WTC11 (cell line): Measurements from ENCODE around the gene CCNA1. TPM values are rescaled to one million over a fixed set of nuclear protein-coding genes. Genes with fewer than 3 reads are reported as not detected.

Experiments used
- ATAC-seq: fragments of 200-7000 bp; cut with Tn5 transposase; 2 replicates; pipeline ENCODE4 v1.10.0; 2021; ENCODE audit warnings: mild to moderate bottlenecking, moderate library complexity
- CTCF ChIA-PET: fragments of 300-600 bp; sonication (Branson Sonifier 250); formaldehyde crosslinking; loops from one replicate; lab custom pipeline; 2021; ENCODE audit warnings: antibody characterized with exemption; lab: Charles Lee
- POLR2A ChIA-PET: fragments of 350-600 bp; sonication (Branson Sonifier 250); formaldehyde crosslinking; loops from one replicate; lab custom pipeline; 2021; ENCODE audit warnings: antibody characterized with exemption; lab: Charles Lee
- DNase-seq: peaks from one replicate; pipeline ENCODE4 v3.0.0; 2021; ENCODE audit warnings: low spot score
- H3K27ac Mint-ChIP-seq: 2 replicates; pipeline ENCODE4 v1.8.0; 2021; ENCODE audit warnings: mixed read lengths
- H3K27me3 Mint-ChIP-seq: 2 replicates; pipeline ENCODE4 v1.8.0; 2021; ENCODE audit warnings: low read depth, mild to moderate bottlenecking, moderate library complexity, mixed read lengths
- H3K36me3 Mint-ChIP-seq: 2 replicates; pipeline ENCODE4 v1.8.0; 2021; ENCODE audit warnings: mixed read lengths
- H3K4me1 Mint-ChIP-seq: 2 replicates; pipeline ENCODE4 v1.8.0; 2022; ENCODE audit warnings: mixed read lengths
- H3K4me3 Mint-ChIP-seq: 2 replicates; pipeline ENCODE4 v1.8.0; 2021; ENCODE audit warnings: mild to moderate bottlenecking, moderate library complexity, mixed read lengths
- H3K9me3 Mint-ChIP-seq: 2 replicates; pipeline ENCODE4 v1.8.0; 2021; ENCODE audit warnings: mixed read lengths
- ATF1 ChIP-seq: sonication (generic); formaldehyde crosslinking; IDR thresholded peaks from 2 replicates; pipeline ENCODE4 v1.8.1; 2023; ENCODE audit warnings: mild to moderate bottlenecking, moderate library complexity, missing genetic modification reagents
- CBFB ChIP-seq: sonication (generic); formaldehyde crosslinking; IDR thresholded peaks from 2 replicates; pipeline ENCODE4 v1.8.1; 2022; ENCODE audit warnings: mild to moderate bottlenecking, low read depth, missing genetic modification reagents
- ELF4 ChIP-seq: sonication (generic); formaldehyde crosslinking; IDR thresholded peaks from 2 replicates; pipeline ENCODE4 v1.8.1; 2022; ENCODE audit warnings: low read depth, mild to moderate bottlenecking, moderate library complexity, missing genetic modification reagents
- GABPB1 ChIP-seq: sonication (generic); formaldehyde crosslinking; IDR thresholded peaks from 2 replicates; pipeline ENCODE4 v1.8.1; 2023; ENCODE audit warnings: mild to moderate bottlenecking, missing genetic modification reagents
- GRHL2 ChIP-seq: fragments of 250-450 bp; sonication (Bioruptor Pico); IDR thresholded peaks from 2 replicates; pipeline ENCODE4 v1.8.0; 2022; ENCODE audit warnings: mild to moderate bottlenecking, moderate library complexity; ENCODE audit not compliant: insufficient replicate concordance, severe bottlenecking
- HMGXB4 ChIP-seq: sonication (generic); formaldehyde crosslinking; IDR thresholded peaks from 2 replicates; pipeline ENCODE4 v1.8.1; 2023; ENCODE audit warnings: mild to moderate bottlenecking, moderate library complexity, missing genetic modification reagents
- KAT7 ChIP-seq: sonication (generic); formaldehyde crosslinking; IDR thresholded peaks from 2 replicates; pipeline ENCODE4 v1.8.1; 2023; ENCODE audit warnings: missing genetic modification reagents, mild to moderate bottlenecking, borderline replicate concordance
- MAX ChIP-seq: sonication (generic); formaldehyde crosslinking; IDR thresholded peaks from 2 replicates; pipeline ENCODE4 v1.8.0; 2022; ENCODE audit warnings: mild to moderate bottlenecking, missing genetic modification reagents
- NFATC4 ChIP-seq: fragments of 250-450 bp; sonication (Bioruptor Pico); IDR thresholded peaks from 2 replicates; pipeline ENCODE4 v1.9.0; 2021; ENCODE audit warnings: mild to moderate bottlenecking
- NFYB ChIP-seq: sonication (generic); formaldehyde crosslinking; conservative IDR thresholded peaks from 2 replicates; pipeline ENCODE4 v1.8.0; 2022; ENCODE audit warnings: low read depth, missing genetic modification reagents
- NR2C2 ChIP-seq: sonication (generic); formaldehyde crosslinking; IDR thresholded peaks from 2 replicates; pipeline ENCODE4 v1.8.0; 2022; ENCODE audit warnings: mild to moderate bottlenecking, missing genetic modification reagents
- NR3C1 ChIP-seq: sonication (generic); formaldehyde crosslinking; conservative IDR thresholded peaks from 2 replicates; pipeline ENCODE4 v1.8.1; 2023; ENCODE audit warnings: low read depth, mild to moderate bottlenecking, missing genetic modification reagents
- PRDM15 ChIP-seq: sonication (generic); formaldehyde crosslinking; IDR thresholded peaks from 2 replicates; pipeline ENCODE4 v1.8.0; 2022; ENCODE audit warnings: missing genetic modification reagents
- TCF7 ChIP-seq: sonication (generic); formaldehyde crosslinking; IDR thresholded peaks from 2 replicates; pipeline ENCODE4 v1.8.0; 2022; ENCODE audit warnings: mild to moderate bottlenecking, low read depth, missing genetic modification reagents, moderate library complexity
- TEAD4 ChIP-seq: sonication (generic); formaldehyde crosslinking; IDR thresholded peaks from 2 replicates; pipeline ENCODE4 v1.8.0; 2022; ENCODE audit warnings: mild to moderate bottlenecking, missing genetic modification reagents
- ZNF121 ChIP-seq: sonication (generic); formaldehyde crosslinking; IDR thresholded peaks from 2 replicates; pipeline ENCODE4 v1.8.0; 2023; ENCODE audit warnings: missing genetic modification reagents
- ZNF232 ChIP-seq: sonication (generic); formaldehyde crosslinking; IDR thresholded peaks from 2 replicates; pipeline ENCODE4 v1.8.0; 2022; ENCODE audit warnings: mild to moderate bottlenecking, missing genetic modification reagents
- ZNF396 ChIP-seq: fragments of 250-450 bp; sonication (Bioruptor Pico); IDR thresholded peaks from 2 replicates; pipeline ENCODE4 v1.8.0; 2021; ENCODE audit warnings: mild to moderate bottlenecking, moderate library complexity, borderline replicate concordance
- ZNF423 ChIP-seq: fragments of 250-450 bp; sonication (Bioruptor Pico); IDR thresholded peaks from 2 replicates; pipeline ENCODE4 v2.1.2; 2022; ENCODE audit warnings: mild to moderate bottlenecking, moderate library complexity
- total RNA-seq: library from RNA; stranded (reverse); gene quantifications from 3 replicates; pipeline ENCODE4 v1.2.3, GENCODE V29; 2021
- TF ChIP-seq, protein P1 (sequence below): fragments of 250-450 bp; sonication (Bioruptor Pico); conservative IDR thresholded peaks from 2 replicates; pipeline ENCODE4 v1.9.0; 2021; ENCODE audit warnings: mild to moderate bottlenecking
- TF ChIP-seq, protein P2 (sequence below): sonication (generic); formaldehyde crosslinking; IDR thresholded peaks from 2 replicates; pipeline ENCODE4 v1.8.1; 2022; ENCODE audit warnings: mild to moderate bottlenecking, missing genetic modification reagents, moderate library complexity, borderline replicate concordance
- TF ChIP-seq, protein P3 (sequence below): sonication (generic); formaldehyde crosslinking; IDR thresholded peaks from 2 replicates; pipeline ENCODE4 v1.8.0; 2022; ENCODE audit warnings: mild to moderate bottlenecking, missing genetic modification reagents
- TF ChIP-seq, protein P4 (sequence below): sonication (generic); formaldehyde crosslinking; IDR thresholded peaks from 2 replicates; pipeline ENCODE4 v1.8.1; 2023; ENCODE audit warnings: mild to moderate bottlenecking, missing genetic modification reagents, moderate library complexity

CCNA1 gene
- total RNA-seq, 1 experiment from 2014 or later: 3.8 TPM

DNA sequence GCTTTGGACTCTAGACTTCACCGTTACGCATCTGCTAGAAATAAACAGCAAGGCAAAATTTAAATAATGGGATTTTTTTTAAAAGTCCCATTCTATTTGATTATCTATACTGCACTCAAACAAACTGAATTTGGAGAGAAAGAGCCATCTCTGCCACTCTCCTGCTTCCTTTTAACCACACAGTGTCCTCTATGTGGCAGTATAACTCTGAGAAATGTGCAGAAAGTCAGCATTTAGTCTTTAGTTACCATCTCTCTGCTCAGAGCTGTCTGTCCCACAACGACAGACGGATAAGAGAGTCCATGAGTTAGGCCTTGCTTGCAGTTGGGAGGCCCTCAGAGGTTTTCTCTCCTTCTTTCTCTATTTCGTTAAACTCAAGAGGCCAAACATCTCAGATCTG is 21.2 kb downstream of the CCNA1 start (continued):
- TF ChIP-seq, protein P1, sequence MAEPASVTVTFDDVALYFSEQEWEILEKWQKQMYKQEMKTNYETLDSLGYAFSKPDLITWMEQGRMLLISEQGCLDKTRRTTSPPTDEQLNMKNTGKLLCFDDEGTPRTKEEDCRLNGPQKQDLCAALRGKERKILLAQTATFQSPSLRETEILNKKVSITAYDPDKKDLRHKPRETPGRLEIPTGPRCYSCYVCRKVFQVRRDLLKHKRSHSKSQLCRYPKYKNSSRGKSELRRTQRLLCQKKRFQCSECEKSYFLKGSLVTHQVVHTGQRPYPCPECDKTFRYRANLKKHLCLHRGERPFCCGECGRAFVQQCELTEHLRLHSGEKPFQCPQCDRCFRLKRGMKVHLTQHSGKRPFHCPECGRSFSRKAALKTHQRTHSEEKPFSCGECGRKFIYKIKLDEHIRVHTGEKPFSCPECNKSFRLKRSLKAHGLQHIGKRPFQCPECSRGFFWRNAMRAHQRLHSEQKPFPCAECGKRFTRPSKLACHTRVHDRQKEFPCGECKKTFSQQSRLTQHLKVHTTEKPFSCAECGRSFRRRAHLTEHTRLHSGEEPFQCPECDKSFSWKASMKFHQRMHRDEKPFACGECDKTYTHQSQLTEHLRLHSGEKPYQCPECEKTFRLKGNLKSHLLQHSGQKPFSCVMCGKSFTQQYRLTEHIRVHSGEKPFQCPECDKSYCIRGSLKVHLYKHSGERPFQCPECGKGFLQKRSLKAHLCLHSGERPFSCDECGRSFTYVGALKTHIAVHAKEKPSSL (CRISPR knock-in tag): no peak
- no peak for TF ChIP-seq KAT7 (CRISPR knock-in tag)
- TF ChIP-seq ZNF121: no peak
- no peak for TF ChIP-seq TCF7 (CRISPR knock-in tag)
- TF ChIP-seq, protein P2, sequence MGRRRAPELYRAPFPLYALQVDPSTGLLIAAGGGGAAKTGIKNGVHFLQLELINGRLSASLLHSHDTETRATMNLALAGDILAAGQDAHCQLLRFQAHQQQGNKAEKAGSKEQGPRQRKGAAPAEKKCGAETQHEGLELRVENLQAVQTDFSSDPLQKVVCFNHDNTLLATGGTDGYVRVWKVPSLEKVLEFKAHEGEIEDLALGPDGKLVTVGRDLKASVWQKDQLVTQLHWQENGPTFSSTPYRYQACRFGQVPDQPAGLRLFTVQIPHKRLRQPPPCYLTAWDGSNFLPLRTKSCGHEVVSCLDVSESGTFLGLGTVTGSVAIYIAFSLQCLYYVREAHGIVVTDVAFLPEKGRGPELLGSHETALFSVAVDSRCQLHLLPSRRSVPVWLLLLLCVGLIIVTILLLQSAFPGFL: no peak

- ATAC-seq (no peak), DNase-seq (no peak)
- TF ChIP-seq ZNF396 (no peak), GABPB1 (CRISPR knock-in tag) (no peak), MAX (no peak), ZNF232 (CRISPR knock-in tag) (no peak), ELF4 (no peak), NR2C2 (no peak), HMGXB4 (CRISPR knock-in tag) (no peak), NFATC4 (CRISPR knock-in tag) (no peak), ATF1 (CRISPR knock-in tag) (no peak), TEAD4 (CRISPR knock-in tag) (no peak)
- TF ChIP-seq, protein P3, sequence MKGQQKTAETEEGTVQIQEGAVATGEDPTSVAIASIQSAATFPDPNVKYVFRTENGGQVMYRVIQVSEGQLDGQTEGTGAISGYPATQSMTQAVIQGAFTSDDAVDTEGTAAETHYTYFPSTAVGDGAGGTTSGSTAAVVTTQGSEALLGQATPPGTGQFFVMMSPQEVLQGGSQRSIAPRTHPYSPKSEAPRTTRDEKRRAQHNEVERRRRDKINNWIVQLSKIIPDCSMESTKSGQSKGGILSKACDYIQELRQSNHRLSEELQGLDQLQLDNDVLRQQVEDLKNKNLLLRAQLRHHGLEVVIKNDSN (CRISPR knock-in tag): no peak
- POLR2A ChIA-PET: no interaction called here
- Mint-ChIP-seq H3K4me1 (peaks cover 25% of the 10 kb centered on the region), H3K27me3 (no peaks in the 10 kb centered on the region; the same call in 1 of the 2 replicates), H3K4me3 (no peak overlapping the region), H3K36me3 (no peaks in the 10 kb centered on the region), H3K9me3 (no peaks in the 10 kb centered on the region), H3K27ac (no peak overlapping the region)
- CTCF ChIA-PET: interaction anchor here (0.6 to 3.2 kb wide), 22 partner anchors 10 to 527 kb away, joined by 3 to 32 read pairs (median 4); partner anchors contain the start of gene CCNA1
These were observed 21.8 kb downstream of the CCNA1 start for GRCh38 chr13:36454121-36454520.

DNA sequence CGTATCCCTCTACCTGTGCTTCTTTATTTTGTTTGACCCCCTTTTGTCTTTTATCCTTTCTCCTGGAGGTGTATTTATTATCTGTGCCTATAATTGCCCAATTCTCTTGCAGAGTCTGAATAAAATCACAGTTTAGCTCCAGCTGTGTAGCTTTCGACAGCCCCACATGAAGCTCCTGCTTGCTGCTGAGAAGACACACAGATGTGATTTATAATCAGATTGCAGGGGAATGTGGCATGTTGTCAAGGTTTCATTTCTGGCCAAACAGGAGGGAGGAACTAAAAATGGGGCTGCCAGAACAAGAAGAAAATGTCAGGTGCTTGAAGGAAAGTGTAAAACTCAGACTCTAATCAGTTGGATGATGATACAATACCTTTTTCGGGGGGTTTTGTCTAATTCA is 22.7 kb downstream of the CCNA1 start:
- no peaks in the 10 kb centered on the region for H3K9me3 Mint-ChIP-seq
- H3K4me3 Mint-ChIP-seq: no peak overlapping the region
- no peak for ATAC-seq
- ChIA-PET POLR2A (no interaction called here), CTCF (interaction anchor here (0.5 to 3.2 kb wide), 6 partner anchors 9 to 281 kb away, joined by 3 to 32 read pairs (median 4); no protein-coding TSS in a partner anchor)
- no peaks in the 10 kb centered on the region; the same call in 1 of the 2 replicates for H3K27me3 Mint-ChIP-seq
- H3K36me3 Mint-ChIP-seq: no peaks in the 10 kb centered on the region
- no peak overlapping the region for H3K27ac Mint-ChIP-seq
- peaks cover 25% of the 10 kb centered on the region for H3K4me1 Mint-ChIP-seq
- DNase-seq: no peak
- TF ChIP-seq ZNF423 (CRISPR knock-in tag): no peak
- no peak for TF ChIP-seq CBFB
- TF ChIP-seq NFYB (CRISPR knock-in tag): no peak
- TF ChIP-seq, protein P4, sequence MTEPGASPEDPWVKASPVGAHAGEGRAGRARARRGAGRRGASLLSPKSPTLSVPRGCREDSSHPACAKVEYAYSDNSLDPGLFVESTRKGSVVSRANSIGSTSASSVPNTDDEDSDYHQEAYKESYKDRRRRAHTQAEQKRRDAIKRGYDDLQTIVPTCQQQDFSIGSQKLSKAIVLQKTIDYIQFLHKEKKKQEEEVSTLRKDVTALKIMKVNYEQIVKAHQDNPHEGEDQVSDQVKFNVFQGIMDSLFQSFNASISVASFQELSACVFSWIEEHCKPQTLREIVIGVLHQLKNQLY (CRISPR knock-in tag): no peak
- TF ChIP-seq NR3C1 (CRISPR knock-in tag): no peak
- TF ChIP-seq GRHL2 (CRISPR knock-in tag): no peak
- TF ChIP-seq PRDM15: no peak
